Measurements from ENCODE around the gene SYNPO2.
A peak's percentile ranks its signal among the peaks of the same experiment; 100 is the strongest.

- no peak for TF ChIP-seq EZH2 (IDR thresholded peaks at IDR 0.05)
- peak; percentile 48 for TF ChIP-seq CTCF (IDR thresholded peaks at IDR 0.05)
Observed at GRCh38 chr4:119039779-119040178, 151.1 kb downstream of the SYNPO2 start.
